Omental fat pad (tissue), 4 donors: ENCODE measurements around the gene DOCK2. TPM values are rescaled to one million over a fixed set of nuclear protein-coding genes. Genes with fewer than 3 reads are reported as not detected.
A peak's percentile ranks its signal among the peaks of the same experiment; 100 is the strongest.

Experiments used
- ATAC-seq: fragments of 150-250 bp; one replicate; pipeline ENCODE4 v1.9.1; 2016; ENCODE audit warnings: mild to moderate bottlenecking, moderate library complexity; ENCODE audit not compliant: low FRiP score
- DNase-seq: peaks from one replicate; pipeline ENCODE4 v3.0.0-alpha.2; 2019; ENCODE audit warnings: low spot score
- CTCF ChIP-seq, 3 donors: fragments of 450-650 bp; IDR thresholded peaks; one replicate each; pipeline ENCODE4 v1.5.1; 2016 to 2017; ENCODE audit warnings: antibody characterized with exemption in 3 of 3, mild to moderate bottlenecking in 3 of 3, moderate library complexity in 2 of 3
- total RNA-seq, 4 donors: library from RNA; depleted of rRNA; stranded (reverse); fragments of >200 nt; gene quantifications; one replicate each; pipeline ENCODE4 v1.1.0, GENCODE V29; 2016

Gene DOCK2
- total RNA-seq, 4 donors from 2014 or later: 28.4 to 55.6 (median 41.3) TPM

- peak; percentile 24 for ATAC-seq
- TF ChIP-seq CTCF (IDR thresholded peaks at IDR 0.05): no peak
- DNase-seq: no peak
Observed at GRCh38 chr5:169637549-169638121, 560 bp downstream of the DOCK2 start.

GRCh38 chr5:169641253-169641652, 4.2 kb downstream of the DOCK2 start:
- no peak for TF ChIP-seq CTCF (IDR thresholded peaks at IDR 0.05)
- no peak for ATAC-seq
- no peak for DNase-seq

- no peak for TF ChIP-seq CTCF (IDR thresholded peaks at IDR 0.05)
- peak; percentile 22 for ATAC-seq
- no peak for DNase-seq
Observed at GRCh38 chr5:169646856-169647255, 9.8 kb downstream of the DOCK2 start.

GRCh38 chr5:169647566-169647965, 10.5 kb downstream of the DOCK2 start:
- TF ChIP-seq CTCF (IDR thresholded peaks at IDR 0.05): no peak
- no peak for ATAC-seq

GRCh38 chr5:169648725-169649310, 11.7 kb downstream of the DOCK2 start:
- no peak for DNase-seq

More at GRCh38 chr5:169647566-169647965, 10.5 kb downstream of the DOCK2 start:
- no peak for DNase-seq

GRCh38 chr5:169649486-169649885, 12.4 kb downstream of the DOCK2 start:
- no peak for TF ChIP-seq CTCF (IDR thresholded peaks at IDR 0.05)
- ATAC-seq (no peak), DNase-seq (no peak)

More at GRCh38 chr5:169648725-169649310, 11.7 kb downstream of the DOCK2 start:
- ATAC-seq: no peak
- TF ChIP-seq CTCF (IDR thresholded peaks at IDR 0.05): no peak

GRCh38 chr5:169650701-169651331, 13.7 kb downstream of the DOCK2 start:
- no peak for DNase-seq
- TF ChIP-seq CTCF (IDR thresholded peaks at IDR 0.05): no peak
- ATAC-seq: no peak
